HCT116 (cell line): ENCODE measurements around the gene ITPR2. TPM values are rescaled to one million over a fixed set of nuclear protein-coding genes. Genes with fewer than 3 reads are reported as not detected.

Experiments
- ATAC-seq: fragments of 200-7000 bp; cut with Tn5 transposase; 2 replicates; pipeline ENCODE4 v1.9.1; 2020; ENCODE audit warnings: mild to moderate bottlenecking, moderate library complexity
- BruUV-seq: library from RNA; stranded (reverse); fragments of 400-500 nt; replicated peaks from 2 replicates; lab custom pipeline; 2021; lab: Mats Ljungman, UMichigan
- CTCF ChIA-PET: fragments of 300-600 bp; sonication (Branson Sonifier 250); formaldehyde crosslinking; loops from one replicate; lab custom pipeline; 2021; ENCODE audit warnings: antibody characterized with exemption; lab: Charles Lee
- POLR2A ChIA-PET: fragments of 300-600, 350-600 bp; sonication (Branson Sonifier 250); formaldehyde crosslinking; loops from one replicate; lab custom pipeline; 2021; ENCODE audit warnings: antibody characterized with exemption; lab: Charles Lee
- RAD21 ChIA-PET, 2 experiments: fragments of 300-600 bp; sonication (Branson Sonifier 250); formaldehyde crosslinking; loops; one replicate each; lab custom pipeline; 2023; ENCODE audit warnings: low total read pairs in 2 of 2; ENCODE audit not compliant: uncharacterized antibody in 2 of 2, unreplicated experiment in 2 of 2, low non-redundant PET in 1 of 2; lab: Charles Lee
- DNase-seq: peaks from one replicate; pipeline ENCODE4 v3.0.0-alpha.2; 2010; ENCODE audit warnings: low read depth, low spot score
- H2AFZ ChIP-seq: fragments of 200-600 bp; shearing (Covaris generic), sonication (generic); 2 replicates; pipeline ENCODE4 v1.6.1; 2017; ENCODE audit warnings: low read depth, mixed run types, mixed read lengths, antibody characterized with exemption, low read length; ENCODE audit not compliant: poor library complexity, severe bottlenecking
- H3K27ac ChIP-seq: 2 replicates; pipeline ENCODE4 v1.5.1; 2012; ENCODE audit warnings: low read depth, low read length
- H3K27me3 ChIP-seq: fragments of 200-600 bp; sonication (generic); 2 replicates; pipeline ENCODE4 v1.6.1; 2016; ENCODE audit warnings: mixed run types, low read length, mixed read lengths; ENCODE audit not compliant: insufficient read depth
- H3K36me3 ChIP-seq, 2 experiments: fragments of 200-500 bp in 1 of 2; fragments of 200-600 bp in 1 of 2; sonication (Bioruptor generic) in 1 of 2; sonication (generic) in 1 of 2; 2 replicates each; pipeline versions ENCODE4 v1.5.1 to v1.6.1; 2014 to 2016; ENCODE audit warnings: low read length in 2 of 2, inconsistent platforms in 1 of 2, mixed read lengths in 1 of 2, mixed run types in 1 of 2; ENCODE audit not compliant: insufficient read depth in 2 of 2, control insufficient read depth in 1 of 2
- H3K4me1 ChIP-seq, 2 experiments: fragments of 200-600 bp in 1 of 2; sonication (generic) in 1 of 2; 2 replicates each; pipeline versions ENCODE4 v1.5.1 to v1.6.1; 2012 to 2017; ENCODE audit warnings: low read length in 2 of 2, inconsistent platforms in 1 of 2, mild to moderate bottlenecking in 1 of 2, mixed read lengths in 1 of 2, mixed run types in 1 of 2, moderate library complexity in 1 of 2; ENCODE audit not compliant: insufficient read depth in 2 of 2, control insufficient read depth in 1 of 2
- H3K4me2 ChIP-seq: fragments of 200-600 bp; sonication (generic); 2 replicates; pipeline ENCODE4 v1.6.1; 2017; ENCODE audit warnings: mixed run types, low read length, mixed read lengths
- H3K4me3 ChIP-seq, 2 experiments: fragments of 200-600 bp in 1 of 2; sonication (generic) in 1 of 2; replicated peaks in 1 of 2; 2 replicates each; pipeline ENCODE4 v1.5.1; 2011 to 2016; ENCODE audit warnings: low read length in 2 of 2, control low read depth in 1 of 2, low read depth in 1 of 2, mild to moderate bottlenecking in 1 of 2, mixed read lengths in 1 of 2, mixed run types in 1 of 2
- H3K79me2 ChIP-seq: fragments of 200-600 bp; sonication (generic); 2 replicates; pipeline ENCODE4 v1.6.1; 2017; ENCODE audit warnings: mild to moderate bottlenecking, mixed run types, low read length, moderate library complexity, mixed read lengths; ENCODE audit not compliant: insufficient read depth
- H3K9ac ChIP-seq: fragments of 200-600 bp; sonication (generic); 2 replicates; pipeline ENCODE4 v1.6.1; 2016; ENCODE audit warnings: low read length, mixed read lengths
- H3K9me2 ChIP-seq: fragments of 200-600 bp; sonication (generic), shearing (Covaris generic); 2 replicates; pipeline ENCODE4 v1.6.1; 2017; ENCODE audit warnings: mixed run types, mild to moderate bottlenecking, moderate library complexity; ENCODE audit not compliant: insufficient read depth
- H3K9me3 ChIP-seq, 2 experiments: fragments of 200-500 bp in 1 of 2; fragments of 200-600 bp in 1 of 2; sonication (Bioruptor generic) in 1 of 2; sonication (generic) in 1 of 2; 2 replicates each; pipeline ENCODE4 v1.6.1; 2014 to 2017; ENCODE audit warnings: low read length in 2 of 2, mixed read lengths in 2 of 2, inconsistent platforms in 1 of 2, low read depth in 1 of 2, mild to moderate bottlenecking in 1 of 2, mixed run types in 1 of 2, moderate library complexity in 1 of 2; ENCODE audit not compliant: control insufficient read depth in 1 of 2, insufficient read depth in 1 of 2
- H4K20me1 ChIP-seq: fragments of 200-600 bp; sonication (generic), shearing (Covaris generic); 2 replicates; pipeline ENCODE4 v1.6.1; 2017; ENCODE audit warnings: mixed run types, mild to moderate bottlenecking, moderate library complexity; ENCODE audit not compliant: insufficient read depth
- FOSL1 ChIP-seq: IDR thresholded peaks from 2 replicates; pipeline ENCODE4 v1.6.1; 2012; ENCODE audit warnings: low read depth
- POLR2A ChIP-seq: IDR thresholded peaks from 2 replicates; pipeline ENCODE4 v1.7.0; 2011; ENCODE audit warnings: borderline replicate concordance; ENCODE audit not compliant: insufficient read depth, insufficient read length; ENCODE audit errors: extremely low read depth
- POLR2AphosphoS5 ChIP-seq: IDR thresholded peaks from 2 replicates; pipeline ENCODE4 v1.6.1; 2011; ENCODE audit warnings: mild to moderate bottlenecking, low read depth, low read length, moderate library complexity
- TCF7L2 ChIP-seq: IDR thresholded peaks from 2 replicates; pipeline ENCODE4 v1.7.0; 2011; ENCODE audit warnings: borderline replicate concordance, inconsistent platforms; ENCODE audit not compliant: insufficient read depth, insufficient read length; ENCODE audit errors: extremely low read depth
- intact Hi-C: fragments of 100-400 bp; cut with micrococcal nuclease; formaldehyde crosslinking; loops from 2 replicates; pipeline ENCODE4 v1.10.0; 2022
- total RNA-seq: library from RNA; stranded (reverse); gene quantifications from one replicate; pipeline ENCODE4 v1.2.1, GENCODE V29; 2021; ENCODE audit not compliant: unreplicated experiment
- TF ChIP-seq, protein P1 (sequence below), 3 experiments: fragments of 200-600 bp in 1 of 3; sonication (generic) in 1 of 3; IDR thresholded peaks in 2 of 3; conservative IDR thresholded peaks in 1 of 3; 2 replicates each; pipeline ENCODE4 v1.5.1; 2012 to 2017; ENCODE audit warnings: low read depth in 2 of 3, low read length in 2 of 3, antibody characterized with exemption in 1 of 3, borderline replicate concordance in 1 of 3, control low read depth in 1 of 3, mild to moderate bottlenecking in 1 of 3, mixed read lengths in 1 of 3, mixed run types in 1 of 3, moderate library complexity in 1 of 3; ENCODE audit not compliant: insufficient read depth in 1 of 3
- TF ChIP-seq, protein P2 (sequence below): IDR thresholded peaks from 2 replicates; pipeline ENCODE4 v1.6.1; 2012; ENCODE audit warnings: low read depth
- TF ChIP-seq, protein P3 (sequence below): IDR thresholded peaks from 2 replicates; pipeline ENCODE4 v1.6.1; 2012
- TF ChIP-seq, protein P4 (sequence below): IDR thresholded peaks from 2 replicates; pipeline ENCODE4 v1.6.1; 2011; ENCODE audit warnings: mild to moderate bottlenecking, low read length, moderate library complexity; ENCODE audit not compliant: insufficient replicate concordance; ENCODE audit errors: extremely low read depth

ITPR2 gene
- total RNA-seq, 1 experiment from 2014 or later: 6.5 TPM

DNA sequence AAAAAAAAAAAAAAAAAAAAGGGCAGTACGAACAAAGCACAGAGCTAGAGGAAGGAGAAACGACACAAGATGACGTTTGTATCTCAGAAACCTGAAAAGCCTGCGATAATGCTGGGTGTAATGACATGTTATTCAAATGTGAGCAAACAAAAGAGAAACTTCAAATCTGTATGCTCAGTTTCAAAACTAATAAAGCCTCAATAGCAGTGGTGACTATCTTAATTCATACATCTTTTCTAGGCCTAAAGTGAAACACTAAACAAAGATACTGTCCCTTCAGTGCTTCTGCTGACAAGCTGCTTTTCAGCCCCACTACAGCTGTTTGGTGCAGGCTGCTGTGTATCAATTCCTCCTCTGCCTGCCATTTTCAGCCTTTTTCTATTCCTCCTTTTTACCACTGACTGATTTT, 15.8 kb downstream of the ITPR2 start:
- POLR2A ChIA-PET: no interaction called here
- Histone ChIP-seq H3K4me3 (no peak overlapping the region), H3K4me1 (no peaks in the 10 kb centered on the region; a peak in 1 of 4 replicates)

More for the DNA sequence above, 15.8 kb downstream of the ITPR2 start:
- Histone ChIP-seq H4K20me1 (no peaks in the 10 kb centered on the region), H3K27ac (no peak overlapping the region), H3K9me2 (no peaks in the 10 kb centered on the region), H3K27me3 (no peaks in the 10 kb centered on the region), H3K4me2 (no peak overlapping the region), H2AFZ (no peak overlapping the region), H3K79me2 (no peaks in the 10 kb centered on the region), H3K36me3 (no peaks in the 10 kb centered on the region), H3K9ac (no peak overlapping the region), H3K9me3 (no peaks in the 10 kb centered on the region)
- no peak for ATAC-seq
- intact Hi-C loops: no loop called here
- TF ChIP-seq POLR2A: no peak
- no peak for TF ChIP-seq POLR2AphosphoS5
- TF ChIP-seq, protein P1, sequence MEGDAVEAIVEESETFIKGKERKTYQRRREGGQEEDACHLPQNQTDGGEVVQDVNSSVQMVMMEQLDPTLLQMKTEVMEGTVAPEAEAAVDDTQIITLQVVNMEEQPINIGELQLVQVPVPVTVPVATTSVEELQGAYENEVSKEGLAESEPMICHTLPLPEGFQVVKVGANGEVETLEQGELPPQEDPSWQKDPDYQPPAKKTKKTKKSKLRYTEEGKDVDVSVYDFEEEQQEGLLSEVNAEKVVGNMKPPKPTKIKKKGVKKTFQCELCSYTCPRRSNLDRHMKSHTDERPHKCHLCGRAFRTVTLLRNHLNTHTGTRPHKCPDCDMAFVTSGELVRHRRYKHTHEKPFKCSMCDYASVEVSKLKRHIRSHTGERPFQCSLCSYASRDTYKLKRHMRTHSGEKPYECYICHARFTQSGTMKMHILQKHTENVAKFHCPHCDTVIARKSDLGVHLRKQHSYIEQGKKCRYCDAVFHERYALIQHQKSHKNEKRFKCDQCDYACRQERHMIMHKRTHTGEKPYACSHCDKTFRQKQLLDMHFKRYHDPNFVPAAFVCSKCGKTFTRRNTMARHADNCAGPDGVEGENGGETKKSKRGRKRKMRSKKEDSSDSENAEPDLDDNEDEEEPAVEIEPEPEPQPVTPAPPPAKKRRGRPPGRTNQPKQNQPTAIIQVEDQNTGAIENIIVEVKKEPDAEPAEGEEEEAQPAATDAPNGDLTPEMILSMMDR (IDR thresholded peaks at IDR 0.05 in 2 of 3, conservative IDR thresholded peaks at IDR 0.05 in 1 of 3; ENCODE audit: borderline replicate concordance in 1 of 3, insufficient read depth in 1 of 3, low read depth in 2 of 3, low read length in 2 of 3): no peak
- TF ChIP-seq FOSL1: no peak
- TF ChIP-seq, protein P2, sequence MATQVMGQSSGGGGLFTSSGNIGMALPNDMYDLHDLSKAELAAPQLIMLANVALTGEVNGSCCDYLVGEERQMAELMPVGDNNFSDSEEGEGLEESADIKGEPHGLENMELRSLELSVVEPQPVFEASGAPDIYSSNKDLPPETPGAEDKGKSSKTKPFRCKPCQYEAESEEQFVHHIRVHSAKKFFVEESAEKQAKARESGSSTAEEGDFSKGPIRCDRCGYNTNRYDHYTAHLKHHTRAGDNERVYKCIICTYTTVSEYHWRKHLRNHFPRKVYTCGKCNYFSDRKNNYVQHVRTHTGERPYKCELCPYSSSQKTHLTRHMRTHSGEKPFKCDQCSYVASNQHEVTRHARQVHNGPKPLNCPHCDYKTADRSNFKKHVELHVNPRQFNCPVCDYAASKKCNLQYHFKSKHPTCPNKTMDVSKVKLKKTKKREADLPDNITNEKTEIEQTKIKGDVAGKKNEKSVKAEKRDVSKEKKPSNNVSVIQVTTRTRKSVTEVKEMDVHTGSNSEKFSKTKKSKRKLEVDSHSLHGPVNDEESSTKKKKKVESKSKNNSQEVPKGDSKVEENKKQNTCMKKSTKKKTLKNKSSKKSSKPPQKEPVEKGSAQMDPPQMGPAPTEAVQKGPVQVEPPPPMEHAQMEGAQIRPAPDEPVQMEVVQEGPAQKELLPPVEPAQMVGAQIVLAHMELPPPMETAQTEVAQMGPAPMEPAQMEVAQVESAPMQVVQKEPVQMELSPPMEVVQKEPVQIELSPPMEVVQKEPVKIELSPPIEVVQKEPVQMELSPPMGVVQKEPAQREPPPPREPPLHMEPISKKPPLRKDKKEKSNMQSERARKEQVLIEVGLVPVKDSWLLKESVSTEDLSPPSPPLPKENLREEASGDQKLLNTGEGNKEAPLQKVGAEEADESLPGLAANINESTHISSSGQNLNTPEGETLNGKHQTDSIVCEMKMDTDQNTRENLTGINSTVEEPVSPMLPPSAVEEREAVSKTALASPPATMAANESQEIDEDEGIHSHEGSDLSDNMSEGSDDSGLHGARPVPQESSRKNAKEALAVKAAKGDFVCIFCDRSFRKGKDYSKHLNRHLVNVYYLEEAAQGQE: no peak
- TF ChIP-seq, protein P3, sequence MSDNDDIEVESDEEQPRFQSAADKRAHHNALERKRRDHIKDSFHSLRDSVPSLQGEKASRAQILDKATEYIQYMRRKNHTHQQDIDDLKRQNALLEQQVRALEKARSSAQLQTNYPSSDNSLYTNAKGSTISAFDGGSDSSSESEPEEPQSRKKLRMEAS: no peak
- TF ChIP-seq, protein P4, sequence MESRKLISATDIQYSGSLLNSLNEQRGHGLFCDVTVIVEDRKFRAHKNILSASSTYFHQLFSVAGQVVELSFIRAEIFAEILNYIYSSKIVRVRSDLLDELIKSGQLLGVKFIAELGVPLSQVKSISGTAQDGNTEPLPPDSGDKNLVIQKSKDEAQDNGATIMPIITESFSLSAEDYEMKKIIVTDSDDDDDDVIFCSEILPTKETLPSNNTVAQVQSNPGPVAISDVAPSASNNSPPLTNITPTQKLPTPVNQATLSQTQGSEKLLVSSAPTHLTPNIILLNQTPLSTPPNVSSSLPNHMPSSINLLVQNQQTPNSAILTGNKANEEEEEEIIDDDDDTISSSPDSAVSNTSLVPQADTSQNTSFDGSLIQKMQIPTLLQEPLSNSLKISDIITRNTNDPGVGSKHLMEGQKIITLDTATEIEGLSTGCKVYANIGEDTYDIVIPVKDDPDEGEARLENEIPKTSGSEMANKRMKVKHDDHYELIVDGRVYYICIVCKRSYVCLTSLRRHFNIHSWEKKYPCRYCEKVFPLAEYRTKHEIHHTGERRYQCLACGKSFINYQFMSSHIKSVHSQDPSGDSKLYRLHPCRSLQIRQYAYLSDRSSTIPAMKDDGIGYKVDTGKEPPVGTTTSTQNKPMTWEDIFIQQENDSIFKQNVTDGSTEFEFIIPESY: no peak
- TF ChIP-seq TCF7L2: no peak
- ChIA-PET RAD21 (no interaction called here), CTCF (no interaction called here)
- no peak for DNase-seq
- BruUV-seq: no TSS peak
